NOMO-1 treated with dmso at 0.1 percent for 144 hours (cell line): ENCODE results near the gene NTN4.
"Not testable (repeated sequence)": the region's sequence is repeated elsewhere in the genome, so short reads cannot be mapped to it uniquely, and the experiment has no call there.

Experiments used
- DNase-seq: peaks from one replicate; lab custom pipeline; 2025; ENCODE audit not compliant: unreplicated experiment; lab: John Stamatoyannopoulos, UW

Gene NTN4

DNA sequence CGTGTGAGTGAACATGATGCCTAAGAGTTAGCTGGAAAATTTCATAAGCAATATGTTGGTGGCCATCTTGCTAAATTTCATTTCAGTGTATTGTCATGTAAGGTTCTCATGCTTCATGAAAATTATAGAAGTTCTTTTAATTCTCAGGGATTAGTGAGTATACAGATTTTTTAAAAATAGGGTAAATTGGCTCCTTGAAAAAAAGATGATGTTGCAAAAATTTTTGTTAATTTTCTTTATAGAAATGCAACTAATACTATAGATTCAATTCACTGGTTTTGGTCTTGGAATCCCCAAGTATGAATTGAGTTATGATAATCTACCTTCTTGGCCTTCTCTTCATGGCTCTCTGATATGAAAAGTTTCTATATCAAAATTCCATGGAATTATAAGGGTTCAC is 75.4 kb downstream of the NTN4 start:
- DNase-seq, result no peak

DNA sequence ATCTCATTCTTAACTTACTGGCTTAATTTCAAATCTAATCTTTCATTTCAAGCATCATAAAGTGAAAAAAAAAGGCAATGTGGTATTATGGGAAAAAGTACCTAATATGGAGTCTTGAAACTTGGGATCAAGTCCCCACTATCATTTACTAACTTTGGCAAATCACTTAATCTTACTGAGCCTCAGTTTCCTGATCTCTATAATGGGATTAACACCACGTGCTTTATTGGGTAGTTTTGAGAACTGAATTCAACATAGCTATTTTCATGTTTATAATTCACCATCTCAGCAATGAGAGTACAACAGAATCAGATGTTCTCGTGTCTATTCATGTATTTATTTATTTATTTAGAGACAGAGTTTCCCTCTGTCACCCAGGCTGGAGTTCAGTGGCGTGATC is 78.3 kb downstream of the NTN4 start:
- no peak for DNase-seq

DNA sequence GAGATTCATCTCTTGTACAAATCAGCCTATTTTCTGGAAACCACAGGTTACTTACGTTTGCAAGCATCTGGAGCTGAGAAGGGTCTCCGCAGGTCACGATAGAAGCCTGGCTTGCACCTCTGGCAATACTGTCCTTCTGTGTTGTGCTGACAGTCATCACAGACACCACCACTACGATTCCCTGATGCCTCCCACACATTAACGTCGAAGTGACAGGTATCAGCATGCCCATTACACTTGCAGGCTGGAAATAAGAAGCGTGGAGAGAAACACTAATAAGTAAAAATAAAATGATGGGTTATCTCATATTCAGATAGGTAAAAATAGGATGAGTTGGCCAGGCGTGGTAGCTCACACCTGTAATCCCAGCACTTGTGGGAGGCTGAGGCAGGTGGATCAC is 80.2 kb downstream of the NTN4 start:
- DNase-seq, result no peak

DNA sequence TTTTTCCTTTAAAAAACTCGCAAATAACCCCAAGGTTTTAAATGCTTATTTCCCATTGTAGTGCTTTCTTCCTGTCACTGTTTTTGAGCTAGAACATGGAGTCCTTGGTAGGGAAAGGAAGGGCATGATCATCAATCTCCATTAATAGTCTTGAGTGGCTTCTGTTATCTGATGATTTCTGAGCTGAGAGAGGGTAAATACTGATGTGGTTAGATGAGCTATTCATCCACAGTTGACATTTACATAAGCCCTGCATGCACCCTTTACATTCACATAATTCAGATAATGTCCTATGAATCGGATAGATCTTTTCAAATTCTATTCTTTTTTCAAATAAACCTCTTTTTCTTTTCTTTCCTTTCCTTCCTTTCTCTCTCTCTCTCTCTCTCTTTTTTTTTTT is 81.4 kb downstream of the NTN4 start:
- DNase-seq, result no peak

- no peak for DNase-seq
These were observed 85.4 kb downstream of the NTN4 start for GRCh38 chr12:95705143-95705542.

DNA sequence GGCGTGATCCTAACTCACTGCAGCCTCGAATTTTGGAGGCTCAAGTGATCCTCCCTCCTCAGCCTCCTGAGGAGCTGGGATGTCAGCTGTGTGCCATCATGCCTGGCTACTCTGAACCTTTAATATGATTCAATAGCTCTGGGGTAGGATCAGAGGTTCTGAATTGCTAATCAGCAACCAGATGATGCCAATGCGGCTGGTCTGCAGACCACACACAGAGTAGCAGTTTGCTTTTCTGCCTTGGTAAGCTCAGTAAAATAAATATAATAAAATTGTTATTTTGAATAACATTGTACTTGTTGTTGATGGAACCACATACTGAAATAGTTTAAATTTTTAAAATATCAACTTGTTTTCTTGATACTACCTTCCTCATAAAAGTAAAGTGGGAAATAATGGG is 86.6 kb downstream of the NTN4 start:
- no peak for DNase-seq

DNA sequence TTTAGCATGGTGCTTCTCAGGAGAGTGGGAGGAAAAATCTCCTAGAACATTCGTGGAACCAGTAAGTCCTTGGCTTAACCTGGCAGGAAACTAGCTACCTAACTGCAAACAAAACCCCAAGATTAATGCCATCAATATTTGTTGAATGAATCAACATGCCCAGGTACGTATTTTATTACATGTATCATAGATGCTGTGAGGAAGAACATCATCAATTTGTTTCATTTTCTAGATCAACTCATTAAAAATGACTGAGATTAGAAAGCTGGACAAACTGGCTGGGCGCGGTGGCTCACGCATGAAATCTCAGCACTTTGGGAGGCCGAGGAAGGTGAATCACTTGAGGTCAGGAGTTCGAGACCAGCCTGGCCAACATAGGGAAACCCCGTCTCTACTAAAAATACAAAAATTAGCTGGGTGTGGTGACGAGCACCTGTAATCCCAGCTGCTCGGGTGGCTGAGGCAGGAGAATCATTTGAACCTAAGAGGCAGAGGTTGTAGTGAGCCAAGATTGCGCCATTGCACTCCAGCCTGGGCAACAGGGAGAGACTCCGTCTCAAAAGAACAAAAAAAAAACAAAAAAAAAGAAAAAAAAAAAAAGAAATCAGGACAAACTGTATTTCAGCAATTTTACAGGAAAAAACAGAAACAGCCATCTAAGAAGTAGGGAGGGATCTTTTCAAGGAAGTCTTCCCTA is 88.7 kb downstream of the NTN4 start:
- no peak for DNase-seq

DNA sequence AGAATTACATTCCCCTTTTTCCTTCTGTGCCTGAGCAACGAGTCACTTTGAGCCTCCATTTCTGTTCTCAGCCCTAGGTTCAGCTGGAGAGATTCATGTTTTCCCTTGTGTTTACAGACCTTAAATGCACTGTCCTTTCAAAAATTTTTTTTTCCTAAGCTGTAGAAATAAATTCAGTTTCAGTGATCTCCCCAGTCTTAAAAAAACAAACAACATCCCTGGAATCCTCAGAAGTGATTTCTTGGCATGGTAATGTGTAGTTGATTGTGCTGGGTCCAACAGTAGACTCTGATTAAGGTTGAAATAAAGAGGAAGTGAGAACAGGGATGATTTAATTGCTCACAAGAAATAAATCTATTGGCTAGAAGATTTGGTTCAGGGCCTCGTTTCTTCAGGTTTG is 89.3 kb downstream of the NTN4 start:
- no peak for DNase-seq

GRCh38 chr12:95700316-95700785 is 90.2 kb downstream of the NTN4 start:
- DNase-seq, result peak; percentile 54

DNA sequence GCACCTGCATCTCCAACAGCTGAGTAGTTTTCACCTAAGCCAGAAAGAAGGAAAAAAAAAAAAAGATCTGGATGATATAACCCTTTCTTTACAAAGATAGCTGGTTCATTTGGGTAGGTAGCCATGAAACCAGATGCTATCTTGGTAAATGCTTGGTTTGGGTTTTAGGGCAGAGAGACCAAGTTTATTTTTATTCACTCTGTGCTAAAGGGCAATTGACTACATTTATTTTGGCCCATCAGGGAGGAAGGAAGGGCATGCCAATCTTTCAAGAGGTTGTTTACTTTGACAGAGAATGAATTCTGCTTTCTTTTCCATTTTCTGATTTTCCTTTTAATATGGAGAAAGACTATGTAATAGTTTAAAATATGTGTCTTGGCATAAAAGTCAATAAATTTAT is 91.0 kb downstream of the NTN4 start:
- DNase-seq, result no peak

DNA sequence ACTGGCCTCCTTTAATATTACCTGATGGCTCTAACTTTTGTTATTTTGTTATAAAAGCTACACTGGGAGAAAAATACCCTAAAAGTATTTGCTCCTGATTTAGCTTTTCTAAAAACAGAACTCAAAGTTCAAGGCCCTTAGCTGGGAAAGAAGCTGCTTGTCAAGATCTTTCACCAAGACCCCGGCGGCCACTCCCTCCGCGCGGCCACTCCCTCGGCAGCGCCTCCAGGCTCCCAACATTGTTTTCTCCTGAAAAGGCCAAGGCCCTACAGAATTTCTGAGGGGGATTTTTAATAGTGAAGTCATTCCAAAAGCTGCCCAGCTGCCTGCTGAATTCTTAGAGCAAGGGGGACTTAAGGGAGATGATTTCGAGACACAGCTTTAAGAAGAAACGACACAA is 96.4 kb downstream of the NTN4 start:
- no peak for DNase-seq

- DNase-seq, result no peak
These were observed 96.9 kb downstream of the NTN4 start for GRCh38 chr12:95693689-95694088.

- no peak for DNase-seq
These were observed 99.5 kb downstream of the NTN4 start for GRCh38 chr12:95690861-95691635.

GRCh38 chr12:95687937-95688336 is 102.6 kb downstream of the NTN4 start:
- DNase-seq, result no peak

DNA sequence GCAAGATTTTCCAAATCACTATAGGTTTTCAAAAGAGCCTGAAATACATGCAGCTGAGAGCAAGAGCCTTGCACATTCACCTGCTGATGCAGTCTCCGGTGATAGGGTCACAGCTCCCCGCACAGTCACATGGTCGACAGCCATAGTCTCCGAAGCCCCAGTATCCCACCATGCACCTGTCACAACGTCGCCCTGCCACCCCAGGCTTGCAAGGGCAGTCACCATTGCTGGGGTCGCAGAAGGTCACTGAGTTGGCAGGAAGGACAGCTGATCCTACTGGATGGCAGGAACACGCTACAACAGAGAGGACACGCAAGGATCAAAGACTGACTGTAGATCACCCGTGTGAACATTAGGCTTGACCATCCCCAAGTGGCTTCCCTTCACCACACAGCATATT is 107.1 kb downstream of the NTN4 start:
- DNase-seq, result no peak

DNA sequence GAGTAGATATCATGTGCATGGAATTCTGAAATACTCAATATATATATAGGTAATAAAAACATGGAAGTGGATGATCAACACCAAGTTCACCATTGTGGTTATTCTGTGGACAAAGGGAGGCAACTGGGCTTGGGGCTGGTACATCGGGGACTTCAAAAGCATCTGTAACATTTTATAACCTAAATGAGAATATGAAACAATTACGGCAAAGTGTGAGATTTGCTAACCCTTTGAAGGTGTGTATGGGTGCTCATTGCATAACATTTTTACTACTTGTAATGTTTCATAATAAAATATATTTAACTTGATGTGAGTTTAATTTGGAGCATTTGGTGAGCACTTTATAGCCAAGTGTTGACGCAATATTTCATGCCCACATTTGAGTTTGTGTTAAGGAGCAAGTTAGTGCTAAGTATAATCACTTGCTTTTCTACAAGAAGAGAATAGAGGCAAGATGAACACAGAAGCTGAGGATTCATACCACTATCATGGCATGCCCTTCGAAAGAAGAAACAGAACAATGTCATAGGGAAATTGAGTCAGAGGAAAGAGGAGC is 109.3 kb downstream of the NTN4 start:
- DNase-seq, result no peak

DNA sequence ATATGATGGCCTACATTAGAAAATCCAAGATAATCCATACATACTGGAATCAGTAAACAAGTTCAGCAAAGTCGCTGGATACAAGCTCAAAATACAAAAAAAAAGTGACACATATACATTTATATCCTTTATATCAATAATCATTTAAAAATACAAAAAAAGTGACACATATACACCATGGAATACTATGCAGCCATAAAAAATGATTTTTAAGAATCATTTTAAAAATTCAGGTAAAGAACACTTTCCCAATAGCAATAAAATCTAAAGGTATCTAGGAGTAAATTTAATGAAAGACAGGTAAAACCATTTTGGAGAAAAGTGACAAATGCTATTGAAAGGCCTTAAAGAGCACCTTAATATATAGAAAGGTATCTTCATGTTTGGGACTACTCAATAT is 111.9 kb downstream of the NTN4 start:
- DNase-seq, result no peak

DNA sequence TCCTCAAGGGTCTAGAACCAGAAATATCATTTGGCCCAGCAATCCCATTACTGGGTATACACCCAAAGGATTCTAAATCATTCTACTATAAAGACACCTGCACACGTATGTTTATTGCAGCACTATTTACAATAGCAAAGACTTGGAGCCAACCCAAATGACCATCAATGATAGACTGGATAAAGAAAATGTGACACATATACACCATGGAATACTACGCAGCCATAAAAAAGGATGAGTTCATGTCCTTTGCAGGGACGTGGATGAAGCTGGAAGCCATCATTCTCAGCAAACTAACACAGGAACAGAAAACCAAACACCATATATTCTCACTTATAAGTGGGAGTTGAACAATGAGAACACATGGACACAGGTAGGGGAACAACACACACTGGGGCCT is 112.8 kb downstream of the NTN4 start:
- not testable (repeated sequence) for DNase-seq

DNA sequence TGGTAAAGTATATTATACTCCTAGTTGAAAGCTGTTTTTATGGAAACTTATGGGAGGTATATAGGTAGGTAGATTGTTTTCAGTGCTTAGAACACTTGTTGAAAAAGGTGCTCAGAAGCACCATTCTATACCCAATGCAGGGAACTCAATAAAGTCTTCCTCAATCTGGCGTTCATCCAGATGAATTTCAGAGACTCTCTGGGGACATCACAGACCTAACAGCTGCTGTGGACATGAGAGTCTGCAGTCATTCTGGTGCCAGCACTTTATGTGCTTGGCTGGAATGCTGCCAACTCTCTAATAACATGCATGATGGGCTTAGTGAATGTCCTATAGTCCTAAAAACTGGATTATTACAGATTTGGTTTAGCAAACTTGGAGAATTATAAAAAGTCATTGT is 115.9 kb downstream of the NTN4 start:
- DNase-seq, result no peak

DNA sequence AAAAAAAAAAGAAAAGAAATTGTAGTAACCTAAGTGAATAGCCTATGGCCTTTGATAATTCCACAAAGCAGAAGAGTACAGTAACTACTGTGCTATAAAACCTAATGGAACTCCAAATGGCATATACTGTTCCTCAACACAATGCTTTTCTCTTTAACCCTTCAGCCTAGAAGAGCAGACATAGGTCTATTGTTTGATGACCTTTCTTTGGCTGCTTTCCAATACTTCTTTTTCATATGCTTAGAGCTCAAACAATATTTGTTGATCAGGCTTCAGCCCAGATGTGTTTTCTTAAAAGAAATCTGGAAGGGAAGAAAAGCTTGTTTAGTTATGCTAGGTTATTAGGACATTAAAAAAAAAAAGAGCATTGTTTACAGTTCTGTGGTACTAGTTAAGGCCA is 116.4 kb downstream of the NTN4 start:
- DNase-seq, result no peak

GRCh38 chr12:95673576-95673975 is 117.0 kb downstream of the NTN4 start:
- no peak for DNase-seq

DNA sequence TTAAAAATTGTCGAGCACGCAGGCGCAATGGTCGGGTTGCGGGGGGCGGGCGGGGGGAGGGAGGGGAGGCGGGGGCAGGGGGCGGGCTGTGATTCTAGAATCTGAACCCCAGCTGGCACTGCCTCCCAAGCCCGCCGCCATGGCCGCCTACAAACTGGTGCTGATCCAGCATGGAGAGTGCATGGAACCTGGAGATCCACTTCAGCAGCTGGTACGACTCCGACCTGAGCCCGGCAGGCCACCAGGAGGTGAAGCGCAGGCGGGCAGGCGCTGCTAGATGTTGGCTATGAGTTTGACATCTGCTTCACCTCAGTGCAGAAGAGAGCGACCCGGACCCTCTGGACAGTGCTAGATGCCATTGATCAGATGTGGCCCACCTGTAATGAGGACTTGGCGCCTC is 118.4 kb downstream of the NTN4 start:
- DNase-seq, result no peak
